Bronchus fibroblast of lung (primary cell): Measurements from ENCODE around the gene NT5DC3. TPM values are rescaled to one million over a fixed set of nuclear protein-coding genes. Genes with fewer than 3 reads are reported as not detected.

ENCODE experiments used
- total RNA-seq: library from RNA; depleted of rRNA; stranded (reverse); fragments of >200 nt; gene quantifications from 2 replicates; pipeline ENCODE4 v1.2.3, GENCODE V29; 2015

Gene NT5DC3
- total RNA-seq, result 5.2 and 5.5 TPM in 2 replicates

DNA sequence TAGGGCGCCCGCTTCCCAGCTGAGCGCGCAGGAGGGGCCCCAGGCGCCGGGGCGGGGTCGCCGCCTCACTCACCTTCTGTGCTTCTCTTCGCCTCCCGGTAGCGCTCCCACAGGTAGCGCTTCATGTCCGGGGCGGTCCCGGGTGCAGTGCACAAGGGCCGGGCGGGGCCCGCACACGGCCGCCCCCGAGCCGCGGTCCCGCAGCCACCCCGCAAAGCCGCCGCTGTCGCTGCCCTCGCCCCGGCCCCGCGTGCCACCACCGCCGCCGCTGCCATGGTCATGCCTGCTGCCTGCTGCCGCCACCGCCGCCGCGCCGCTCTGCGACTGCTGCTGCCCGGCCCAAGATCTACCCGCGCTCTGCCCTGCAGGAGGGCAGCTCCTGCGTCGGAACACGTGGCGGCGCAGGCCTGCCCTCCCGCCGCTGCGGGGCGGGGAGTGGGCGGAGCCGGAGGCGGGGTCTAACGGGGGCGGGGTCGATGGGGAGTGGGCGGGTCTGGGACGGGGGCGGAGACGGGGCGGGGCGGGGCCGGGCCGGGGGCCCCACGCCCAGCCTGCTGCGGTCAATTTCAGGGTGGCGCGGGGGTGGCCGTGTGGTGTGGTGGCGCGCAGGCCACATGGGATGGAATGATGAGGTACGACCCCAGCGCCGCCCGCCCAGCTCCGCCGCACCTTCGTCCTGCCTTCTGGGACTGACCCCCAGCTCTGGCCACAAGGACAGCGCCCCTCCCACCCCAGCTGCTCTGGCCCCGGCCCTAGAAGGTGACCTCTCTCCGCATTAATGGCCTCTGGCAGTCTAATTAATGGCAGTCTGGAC lies at the start of gene NT5DC3:
Gene NT5DC3 (minus strand): TSS at position 359 of the 814 bp plus-strand sequence. CDS start 78 bp downstream, at position 281.

Other genes starting within 250 kb of the NT5DC3 start
- 348 and 417 TPM in 2 replicates for gene HSP90B1, start 89.2 kb upstream of the NT5DC3 start, total RNA-seq
- 10.0 and 11.8 TPM in 2 replicates for gene TDG, start 124.6 kb upstream of the NT5DC3 start, total RNA-seq
- gene GLT8D2, start 209.0 kb upstream of the NT5DC3 start, total RNA-seq, result 20.3 and 25.9 TPM in 2 replicates
- gene HCFC2, start 223.3 kb upstream of the NT5DC3 start, total RNA-seq, result 9.6 and 10.1 TPM in 2 replicates